Hepatocyte (in vitro differentiated cells): Measurements from ENCODE around the gene TNNI3K. TPM values are rescaled to one million over a fixed set of nuclear protein-coding genes. Genes with fewer than 3 reads are reported as not detected.

Experiments used
- DNase-seq: peaks from one replicate; pipeline ENCODE4 v3.0.0-alpha.2; 2016; ENCODE audit warnings: low spot score
- H2AFZ ChIP-seq: fragments of 200-600 bp; sonication (generic); 2 replicates; pipeline ENCODE4 v1.6.0; 2016; ENCODE audit warnings: antibody characterized with exemption, mild to moderate bottlenecking
- H3K27ac ChIP-seq: fragments of 200-600 bp; sonication (generic); 2 replicates; pipeline ENCODE4 v1.5.1; 2016; ENCODE audit warnings: mild to moderate bottlenecking
- H3K27me3 ChIP-seq: fragments of 200-600 bp; sonication (generic); 2 replicates; pipeline ENCODE4 v1.6.1; 2016
- H3K36me3 ChIP-seq: fragments of 200-600 bp; sonication (generic); replicated peaks from 2 replicates; pipeline ENCODE4 v1.5.1; 2016; ENCODE audit warnings: low read depth; ENCODE audit not compliant: insufficient read depth
- H3K4me1 ChIP-seq: fragments of 200-600 bp; sonication (generic); 2 replicates; pipeline ENCODE4 v1.5.1; 2016; ENCODE audit warnings: mild to moderate bottlenecking, moderate library complexity; ENCODE audit not compliant: insufficient read depth
- H3K4me2 ChIP-seq: fragments of 200-600 bp; sonication (generic); 2 replicates; pipeline ENCODE4 v1.6.0; 2016
- H3K4me3 ChIP-seq: fragments of 200-600 bp; sonication (generic); 2 replicates; pipeline ENCODE4 v1.5.1; 2016; ENCODE audit warnings: mild to moderate bottlenecking
- H3K79me2 ChIP-seq: fragments of 200-600 bp; sonication (generic); 2 replicates; pipeline ENCODE4 v1.6.0; 2017; ENCODE audit warnings: mild to moderate bottlenecking
- H3K9me2 ChIP-seq: fragments of 200-600 bp; sonication (generic); replicated peaks from 2 replicates; pipeline ENCODE4 v1.6.0; 2017; ENCODE audit warnings: mild to moderate bottlenecking; ENCODE audit not compliant: insufficient read depth
- H3K9me3 ChIP-seq: fragments of 200-600 bp; sonication (generic); 2 replicates; pipeline ENCODE4 v1.5.1; 2016; ENCODE audit warnings: low read depth, mild to moderate bottlenecking
- H4K20me1 ChIP-seq: fragments of 200-600 bp; sonication (generic); 2 replicates; pipeline ENCODE4 v1.6.0; 2016; ENCODE audit warnings: mild to moderate bottlenecking; ENCODE audit not compliant: insufficient read depth, poor library complexity, severe bottlenecking
- EZH2 ChIP-seq: fragments of 200-600 bp; sonication (generic); IDR thresholded peaks from 2 replicates; pipeline ENCODE4 v1.6.1; 2016; ENCODE audit warnings: antibody characterized with exemption, mild to moderate bottlenecking, borderline replicate concordance
- EZH2phosphoT487 ChIP-seq: fragments of 200-600 bp; sonication (generic); IDR thresholded peaks from one replicate; pipeline ENCODE4 v1.6.1; 2018; ENCODE audit warnings: antibody characterized with exemption, mild to moderate bottlenecking, low read depth, moderate library complexity; ENCODE audit not compliant: unreplicated experiment, severe bottlenecking
- WGBS: methylation state at CpG from one replicate; pipeline ENCODE4 v1.1.6; 2016; ENCODE audit warnings: low lambda C conversion rate; ENCODE audit errors: missing lambda C conversion rate; 5-methylcytosine and 5-hydroxymethylcytosine counted together
- polyA plus RNA-seq: library from polyadenylated mRNA; unstranded; fragments of >200 nt; fragmentation: Nextera tagmentation; extraction: Ambion mirVana; gene quantifications from 2 replicates; pipeline ENCODE4 v1.2.1, GENCODE V29; 2016
- total RNA-seq: library from RNA; depleted of rRNA; stranded (reverse); fragments of >200 nt; gene quantifications from 2 replicates; pipeline ENCODE4 v1.2.3, GENCODE V29; 2014
- TF ChIP-seq, protein P1 (sequence below): fragments of 200-600 bp; sonication (generic); IDR thresholded peaks from 2 replicates; pipeline ENCODE4 v1.5.1; 2016; ENCODE audit warnings: antibody characterized with exemption, mild to moderate bottlenecking; ENCODE audit not compliant: poor library complexity

TNNI3K gene
- total and polyA plus RNA-seq, 2 experiments from 2014 or later: not detected

DNA sequence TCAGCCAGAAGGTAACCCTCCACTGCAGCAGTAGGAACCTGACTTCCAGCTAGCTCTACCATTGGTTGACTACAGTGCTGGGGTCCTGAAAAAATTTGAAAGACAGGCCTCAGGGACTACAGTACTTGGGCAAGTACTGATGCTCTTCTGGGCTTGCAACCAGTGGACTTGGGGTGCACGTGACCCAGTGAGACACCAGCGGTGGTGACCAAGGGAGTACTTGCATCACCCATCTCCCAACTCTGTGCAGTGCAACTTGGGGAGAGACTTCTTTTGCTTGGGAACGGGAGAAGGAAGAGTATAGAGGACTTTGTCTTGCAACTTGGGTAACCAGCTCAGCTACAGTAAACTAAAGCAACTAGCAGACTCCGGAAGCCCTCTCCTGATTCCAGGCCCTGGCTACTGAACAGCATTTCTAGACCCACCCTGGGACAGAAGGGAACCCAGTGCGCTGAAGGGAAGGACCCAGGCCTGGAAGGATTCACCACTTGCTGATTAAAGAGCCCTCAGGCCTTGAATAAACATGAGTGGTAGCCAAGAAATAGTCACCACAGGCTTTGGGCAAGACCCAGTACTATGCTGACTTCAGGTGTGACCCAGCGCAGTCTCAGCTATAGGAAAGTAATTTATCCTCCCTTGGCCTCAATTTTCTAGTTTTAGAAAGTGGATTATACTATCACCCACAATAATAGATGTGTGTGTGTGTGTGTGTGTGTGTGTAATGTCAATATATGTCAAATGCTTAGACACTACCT, 45.6 kb downstream of the TNNI3K start:
- Histone ChIP-seq H3K36me3 (no peaks in the 10 kb centered on the region), H3K4me3 (no peak overlapping the region), H3K4me1 (no peaks in the 10 kb centered on the region), H3K9me2 (no peaks in the 10 kb centered on the region), H3K79me2 (no peaks in the 10 kb centered on the region), H4K20me1 (no peaks in the 10 kb centered on the region), H3K9me3 (no peaks in the 10 kb centered on the region), H3K27ac (no peak overlapping the region), H2AFZ (no peak overlapping the region), H3K4me2 (no peak overlapping the region), H3K27me3 (no peaks in the 10 kb centered on the region)
- TF ChIP-seq EZH2 (no peak), EZH2phosphoT487 (no peak)
- TF ChIP-seq, protein P1, sequence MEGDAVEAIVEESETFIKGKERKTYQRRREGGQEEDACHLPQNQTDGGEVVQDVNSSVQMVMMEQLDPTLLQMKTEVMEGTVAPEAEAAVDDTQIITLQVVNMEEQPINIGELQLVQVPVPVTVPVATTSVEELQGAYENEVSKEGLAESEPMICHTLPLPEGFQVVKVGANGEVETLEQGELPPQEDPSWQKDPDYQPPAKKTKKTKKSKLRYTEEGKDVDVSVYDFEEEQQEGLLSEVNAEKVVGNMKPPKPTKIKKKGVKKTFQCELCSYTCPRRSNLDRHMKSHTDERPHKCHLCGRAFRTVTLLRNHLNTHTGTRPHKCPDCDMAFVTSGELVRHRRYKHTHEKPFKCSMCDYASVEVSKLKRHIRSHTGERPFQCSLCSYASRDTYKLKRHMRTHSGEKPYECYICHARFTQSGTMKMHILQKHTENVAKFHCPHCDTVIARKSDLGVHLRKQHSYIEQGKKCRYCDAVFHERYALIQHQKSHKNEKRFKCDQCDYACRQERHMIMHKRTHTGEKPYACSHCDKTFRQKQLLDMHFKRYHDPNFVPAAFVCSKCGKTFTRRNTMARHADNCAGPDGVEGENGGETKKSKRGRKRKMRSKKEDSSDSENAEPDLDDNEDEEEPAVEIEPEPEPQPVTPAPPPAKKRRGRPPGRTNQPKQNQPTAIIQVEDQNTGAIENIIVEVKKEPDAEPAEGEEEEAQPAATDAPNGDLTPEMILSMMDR: no peak
- 94% methylated on average over 6 of the region's 6 CpGs for WGBS
- no peak for DNase-seq

DNA sequence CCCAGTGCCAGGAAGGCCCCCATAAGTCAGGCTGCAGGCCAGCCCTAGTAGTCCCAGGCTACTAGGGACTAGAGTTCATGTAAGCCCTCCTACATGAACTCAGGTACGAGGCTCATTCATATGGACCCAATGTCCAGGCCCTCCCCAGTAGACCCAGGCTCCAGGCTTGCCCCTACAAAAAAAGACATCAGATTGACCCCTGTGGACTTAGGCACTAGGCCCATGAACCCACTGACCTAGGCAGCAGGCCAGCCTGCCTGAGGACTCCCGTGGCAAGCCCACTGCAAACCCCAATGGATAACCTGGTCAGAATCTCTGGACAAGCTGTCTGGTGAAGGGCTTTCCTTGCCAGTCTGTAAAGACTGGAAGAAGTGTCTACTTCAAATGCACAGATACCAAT, 51.2 kb downstream of the TNNI3K start:
- Histone ChIP-seq H2AFZ (no peak overlapping the region), H3K4me3 (no peak overlapping the region), H3K27me3 (no peaks in the 10 kb centered on the region), H3K9me3 (no peaks in the 10 kb centered on the region), H3K4me1 (no peaks in the 10 kb centered on the region), H3K9me2 (no peaks in the 10 kb centered on the region), H3K27ac (no peak overlapping the region), H3K36me3 (no peaks in the 10 kb centered on the region), H3K4me2 (no peak overlapping the region), H4K20me1 (no peaks in the 10 kb centered on the region), H3K79me2 (no peaks in the 10 kb centered on the region)
- 97% methylated on average over 2 of the region's 2 CpGs for WGBS
- TF ChIP-seq, protein P1: no peak
- TF ChIP-seq EZH2phosphoT487 (no peak), EZH2 (no peak)
- no peak for DNase-seq

DNA sequence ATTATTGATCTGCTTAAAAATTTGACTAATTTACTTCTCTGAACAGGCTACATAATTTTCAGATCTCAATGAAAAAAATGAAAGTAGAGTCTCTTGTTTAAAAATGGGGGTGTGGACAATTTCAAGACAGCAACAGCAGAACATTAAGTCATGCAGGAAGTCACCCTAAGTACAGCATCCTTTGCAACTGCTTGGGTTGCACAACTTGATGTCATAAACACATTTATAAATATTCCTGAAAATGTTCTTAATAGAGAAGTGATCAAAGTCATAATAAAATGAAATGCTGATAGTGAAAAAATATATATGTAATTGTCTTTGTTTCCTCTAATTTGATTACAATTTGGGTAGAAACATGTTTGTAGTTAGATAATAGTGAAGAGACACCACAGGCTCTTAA, 79.3 kb downstream of the TNNI3K start:
- no peaks in the 10 kb centered on the region for H3K79me2 ChIP-seq
- no peaks in the 10 kb centered on the region for H3K9me2 ChIP-seq
- no peaks in the 10 kb centered on the region for H4K20me1 ChIP-seq
- no peak for DNase-seq
- H3K4me2 ChIP-seq: no peak overlapping the region
- H3K4me1 ChIP-seq: no peaks in the 10 kb centered on the region
- no peak overlapping the region for H3K4me3 ChIP-seq
- H3K27ac ChIP-seq: no peak overlapping the region
- H2AFZ ChIP-seq: no peak overlapping the region
- no peaks in the 10 kb centered on the region for H3K36me3 ChIP-seq
- H3K27me3 ChIP-seq: no peaks in the 10 kb centered on the region
- no peaks in the 10 kb centered on the region for H3K9me3 ChIP-seq
- TF ChIP-seq, protein P1: no peak
- TF ChIP-seq EZH2: no peak
- no peak for TF ChIP-seq EZH2phosphoT487
